ENCODE results near the gene DYDC2. TPM values are rescaled to one million over a fixed set of nuclear protein-coding genes. Genes with fewer than 3 reads are reported as not detected.

Gene DYDC2
- total RNA-seq, 2 donors from 2014 or later = not detected

DNA sequence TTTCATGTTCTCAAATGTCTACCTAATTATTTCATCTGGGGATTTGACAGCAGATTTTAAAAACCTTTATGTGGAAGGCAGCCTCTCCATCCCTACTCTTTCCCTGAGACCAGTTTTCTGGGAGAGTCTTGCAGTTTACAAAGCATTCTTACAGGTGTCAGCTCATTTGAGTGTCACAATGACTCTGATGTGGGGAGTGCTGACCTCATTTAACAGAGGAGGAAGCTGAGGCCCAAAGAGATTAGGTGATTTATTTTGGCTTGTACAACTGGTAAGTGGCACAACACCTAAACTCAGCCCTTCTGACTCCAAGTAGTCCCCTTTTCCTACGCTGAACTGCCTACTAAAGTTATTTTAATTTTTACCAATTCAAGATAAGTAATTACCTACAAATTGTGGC is 33.9 kb upstream of the DYDC2 start:
- intact Hi-C loops (cut with DNase I) = no loop called here
- Histone ChIP-seq H3K27ac (no peak overlapping the region), H3K4me3 (no peak overlapping the region), H3K4me1 (replicated peaks) (no peaks in the 10 kb centered on the region), H3K27me3 (replicated peaks; ENCODE audit: insufficient read depth) (no peaks in the 10 kb centered on the region), H3K9me3 (no peaks in the 10 kb centered on the region), H3K36me3 (no peaks in the 10 kb centered on the region)
- TF ChIP-seq POLR2A (IDR thresholded peaks at IDR 0.05) = no peak
- no peak for TF ChIP-seq POLR2AphosphoS5 (IDR thresholded peaks at IDR 0.05)
- TF ChIP-seq, protein P1, sequence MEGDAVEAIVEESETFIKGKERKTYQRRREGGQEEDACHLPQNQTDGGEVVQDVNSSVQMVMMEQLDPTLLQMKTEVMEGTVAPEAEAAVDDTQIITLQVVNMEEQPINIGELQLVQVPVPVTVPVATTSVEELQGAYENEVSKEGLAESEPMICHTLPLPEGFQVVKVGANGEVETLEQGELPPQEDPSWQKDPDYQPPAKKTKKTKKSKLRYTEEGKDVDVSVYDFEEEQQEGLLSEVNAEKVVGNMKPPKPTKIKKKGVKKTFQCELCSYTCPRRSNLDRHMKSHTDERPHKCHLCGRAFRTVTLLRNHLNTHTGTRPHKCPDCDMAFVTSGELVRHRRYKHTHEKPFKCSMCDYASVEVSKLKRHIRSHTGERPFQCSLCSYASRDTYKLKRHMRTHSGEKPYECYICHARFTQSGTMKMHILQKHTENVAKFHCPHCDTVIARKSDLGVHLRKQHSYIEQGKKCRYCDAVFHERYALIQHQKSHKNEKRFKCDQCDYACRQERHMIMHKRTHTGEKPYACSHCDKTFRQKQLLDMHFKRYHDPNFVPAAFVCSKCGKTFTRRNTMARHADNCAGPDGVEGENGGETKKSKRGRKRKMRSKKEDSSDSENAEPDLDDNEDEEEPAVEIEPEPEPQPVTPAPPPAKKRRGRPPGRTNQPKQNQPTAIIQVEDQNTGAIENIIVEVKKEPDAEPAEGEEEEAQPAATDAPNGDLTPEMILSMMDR (IDR thresholded peaks at IDR 0.05) = no peak
- WGBS = 78% methylated on average over 1 of the region's 1 CpG
- no peak for DNase-seq (ENCODE audit: low spot score)

DNA sequence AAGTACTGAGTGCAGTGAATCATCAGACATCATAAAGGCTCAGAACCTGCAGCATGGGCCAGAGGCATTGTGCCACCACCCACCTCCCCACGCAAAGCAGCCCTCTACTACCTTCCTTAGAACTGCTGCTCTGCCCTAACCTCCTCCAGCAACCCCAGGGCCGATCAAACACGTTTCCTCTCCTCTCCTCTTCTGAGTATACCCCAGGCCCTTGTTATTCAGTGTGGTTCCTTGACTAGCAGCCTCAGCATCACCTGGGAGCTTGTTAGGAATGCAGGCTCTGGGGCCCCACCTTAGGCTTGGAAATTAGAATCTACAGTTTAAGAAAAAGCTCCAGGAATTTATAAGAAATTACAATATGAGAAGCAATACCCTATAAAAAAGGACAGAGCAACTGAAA is 33.3 kb upstream of the DYDC2 start:
- Histone ChIP-seq H3K27me3 (replicated peaks; ENCODE audit: insufficient read depth) (no peaks in the 10 kb centered on the region), H3K9me3 (no peaks in the 10 kb centered on the region), H3K4me1 (replicated peaks) (no peaks in the 10 kb centered on the region), H3K4me3 (no peak overlapping the region), H3K36me3 (no peaks in the 10 kb centered on the region), H3K27ac (no peak overlapping the region)
- 58% methylated on average over 3 of the region's 3 CpGs for WGBS
- DNase-seq (ENCODE audit: low spot score) = no peak
- intact Hi-C loops (cut with DNase I) = no loop called here
- TF ChIP-seq, protein P1 (IDR thresholded peaks at IDR 0.05) = no peak
- TF ChIP-seq POLR2A (IDR thresholded peaks at IDR 0.05) (no peak), POLR2AphosphoS5 (IDR thresholded peaks at IDR 0.05) (no peak)

DNA sequence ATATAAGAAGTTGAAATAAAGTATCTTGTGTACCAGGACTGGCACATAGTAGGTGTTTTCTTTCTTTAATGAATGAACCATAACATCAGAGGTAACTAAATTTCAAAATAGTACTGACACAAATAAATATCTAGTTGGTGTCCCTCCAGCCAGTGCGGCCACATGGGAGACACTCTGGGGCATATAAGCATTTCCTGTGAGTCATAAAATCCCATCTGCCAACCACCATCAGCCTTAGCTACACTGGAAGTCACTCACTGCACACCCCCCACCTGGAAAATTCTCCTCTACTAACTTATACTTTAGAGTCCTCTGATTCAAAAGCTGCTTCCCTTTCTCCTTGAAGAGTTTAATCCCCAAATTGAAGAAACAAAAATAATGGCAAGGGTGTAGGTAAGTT is 32.5 kb upstream of the DYDC2 start:
- intact Hi-C loops (cut with DNase I) = no loop called here
- H3K27ac ChIP-seq = no peak overlapping the region
- H3K27me3 ChIP-seq (replicated peaks; ENCODE audit: insufficient read depth) = no peaks in the 10 kb centered on the region
- 62% methylated on average over 1 of the region's 1 CpG for WGBS
- H3K9me3 ChIP-seq = no peaks in the 10 kb centered on the region
- TF ChIP-seq, protein P1 (IDR thresholded peaks at IDR 0.05) = no peak
- no peak for TF ChIP-seq POLR2AphosphoS5 (IDR thresholded peaks at IDR 0.05)
- no peak for TF ChIP-seq POLR2A (IDR thresholded peaks at IDR 0.05)
- H3K4me3 ChIP-seq = no peak overlapping the region
- H3K36me3 ChIP-seq = no peaks in the 10 kb centered on the region
- no peaks in the 10 kb centered on the region for H3K4me1 ChIP-seq (replicated peaks)
- DNase-seq (ENCODE audit: low spot score) = no peak

DNA sequence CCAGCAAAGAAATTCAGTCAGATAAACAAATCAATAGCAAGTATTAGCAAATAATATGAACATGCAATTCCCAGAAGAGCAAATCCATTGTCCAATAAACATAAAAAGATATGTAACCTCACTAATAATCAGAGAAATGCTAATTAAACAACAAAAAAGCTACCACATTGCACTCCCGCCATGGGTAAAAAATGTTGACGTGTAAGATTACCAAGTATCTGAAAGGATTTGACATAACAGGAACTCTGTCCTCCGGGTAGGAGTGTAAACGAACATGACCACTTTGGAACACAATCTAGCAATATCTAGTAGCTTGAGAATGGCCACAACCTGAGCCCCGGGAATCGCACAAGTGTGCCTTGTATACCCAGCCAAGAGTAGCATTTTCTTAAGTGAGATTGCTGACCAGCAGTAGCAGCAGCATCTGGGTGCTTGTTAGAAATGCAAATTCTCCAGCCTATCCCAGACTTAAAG is 31.7 kb upstream of the DYDC2 start:
- no peaks in the 10 kb centered on the region for H3K9me3 ChIP-seq
- intact Hi-C loops (cut with DNase I) = no loop called here
- 67% methylated on average over 6 of the region's 6 CpGs for WGBS
- no peak overlapping the region for H3K4me3 ChIP-seq
- H3K4me1 ChIP-seq (replicated peaks) = no peaks in the 10 kb centered on the region
- H3K36me3 ChIP-seq = no peaks in the 10 kb centered on the region
- DNase-seq (ENCODE audit: low spot score) = no peak
- H3K27me3 ChIP-seq (replicated peaks; ENCODE audit: insufficient read depth) = no peaks in the 10 kb centered on the region
- TF ChIP-seq POLR2A (IDR thresholded peaks at IDR 0.05) = no peak
- TF ChIP-seq POLR2AphosphoS5 (IDR thresholded peaks at IDR 0.05) = no peak
- TF ChIP-seq, protein P1 (IDR thresholded peaks at IDR 0.05) = no peak
- no peak overlapping the region for H3K27ac ChIP-seq

DNA sequence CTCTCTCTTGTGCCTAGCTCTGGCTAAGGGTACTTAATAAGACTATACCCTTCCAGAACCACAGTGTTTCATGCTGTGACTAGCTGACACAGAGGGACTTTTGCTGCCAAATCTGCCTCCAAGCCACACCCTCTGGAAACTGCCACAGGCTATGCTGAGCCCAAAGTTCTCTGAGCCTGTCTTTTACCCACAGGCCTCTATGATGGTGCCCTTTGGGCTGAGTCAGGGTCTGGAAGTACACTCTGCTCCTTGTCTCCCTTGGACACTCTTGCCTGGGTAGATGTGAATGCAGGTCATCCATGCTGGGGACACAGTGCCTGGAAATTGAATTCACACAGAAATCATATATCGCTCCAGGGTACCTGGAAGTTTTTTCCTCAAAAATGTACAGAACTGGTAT is 22.6 kb upstream of the DYDC2 start:
- Histone ChIP-seq H3K9me3 (no peaks in the 10 kb centered on the region), H3K27me3 (replicated peaks; ENCODE audit: insufficient read depth) (no peaks in the 10 kb centered on the region), H3K4me1 (replicated peaks) (no peaks in the 10 kb centered on the region), H3K27ac (no peak overlapping the region), H3K36me3 (no peaks in the 10 kb centered on the region), H3K4me3 (no peak overlapping the region)
- DNase-seq (ENCODE audit: low spot score) = no peak
- intact Hi-C loops (cut with DNase I) = no loop called here
- WGBS = 97% methylated on average over 1 of the region's 1 CpG
- TF ChIP-seq, protein P1 (IDR thresholded peaks at IDR 0.05) = no peak
- TF ChIP-seq POLR2A (IDR thresholded peaks at IDR 0.05) = no peak
- TF ChIP-seq POLR2AphosphoS5 (IDR thresholded peaks at IDR 0.05) = no peak
